ENCODE results near the gene FRRS1L.

The FRRS1L gene

DNA sequence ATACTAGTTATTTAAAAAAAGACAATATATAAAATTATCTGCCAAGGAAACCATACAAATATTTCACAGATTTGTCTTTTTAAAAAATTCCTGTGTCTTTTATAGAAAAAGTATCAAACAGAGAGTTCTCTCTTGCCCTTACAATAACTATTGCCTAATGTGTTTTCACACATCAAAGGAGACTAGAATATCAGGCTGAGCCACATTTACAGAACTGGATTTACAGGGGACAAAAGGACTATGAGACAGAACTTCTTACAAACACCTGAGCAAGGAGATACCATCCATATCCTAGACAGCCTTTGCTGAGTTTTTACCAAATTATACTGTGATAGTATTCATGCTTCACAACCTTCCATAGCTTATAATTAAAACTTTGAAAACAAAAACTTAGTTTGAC is 81.5 kb downstream of the FRRS1L start:
- Histone ChIP-seq H4K20me1 (ENCODE audit: insufficient read depth) (no peaks in the 10 kb centered on the region), H3K9ac (no peak overlapping the region), H3K27ac (no peak overlapping the region), H3K4me2 (no peak overlapping the region), H3K4me1 (ENCODE audit: low read depth, poor library complexity, severe bottlenecking) (no peaks in the 10 kb centered on the region), H3K4me3 (IDR thresholded peaks at IDR 0.05; ENCODE audit: insufficient read depth, low read depth, low read length) (no peak overlapping the region), H3K27me3 (ENCODE audit: insufficient read depth, low read depth) (no peaks in the 10 kb centered on the region), H3K79me2 (ENCODE audit: insufficient read depth, low read depth) (no peaks in the 10 kb centered on the region; the same call in 1 of the 2 replicates), H3K36me3 (ENCODE audit: insufficient read depth) (no peaks in the 10 kb centered on the region; the same call in 1 of the 2 replicates), H2AFZ (ENCODE audit: low read depth) (no peak overlapping the region)
- TF ChIP-seq, protein P1, sequence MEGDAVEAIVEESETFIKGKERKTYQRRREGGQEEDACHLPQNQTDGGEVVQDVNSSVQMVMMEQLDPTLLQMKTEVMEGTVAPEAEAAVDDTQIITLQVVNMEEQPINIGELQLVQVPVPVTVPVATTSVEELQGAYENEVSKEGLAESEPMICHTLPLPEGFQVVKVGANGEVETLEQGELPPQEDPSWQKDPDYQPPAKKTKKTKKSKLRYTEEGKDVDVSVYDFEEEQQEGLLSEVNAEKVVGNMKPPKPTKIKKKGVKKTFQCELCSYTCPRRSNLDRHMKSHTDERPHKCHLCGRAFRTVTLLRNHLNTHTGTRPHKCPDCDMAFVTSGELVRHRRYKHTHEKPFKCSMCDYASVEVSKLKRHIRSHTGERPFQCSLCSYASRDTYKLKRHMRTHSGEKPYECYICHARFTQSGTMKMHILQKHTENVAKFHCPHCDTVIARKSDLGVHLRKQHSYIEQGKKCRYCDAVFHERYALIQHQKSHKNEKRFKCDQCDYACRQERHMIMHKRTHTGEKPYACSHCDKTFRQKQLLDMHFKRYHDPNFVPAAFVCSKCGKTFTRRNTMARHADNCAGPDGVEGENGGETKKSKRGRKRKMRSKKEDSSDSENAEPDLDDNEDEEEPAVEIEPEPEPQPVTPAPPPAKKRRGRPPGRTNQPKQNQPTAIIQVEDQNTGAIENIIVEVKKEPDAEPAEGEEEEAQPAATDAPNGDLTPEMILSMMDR (conservative IDR thresholded peaks at IDR 0.05; ENCODE audit: low read depth, low read length) = no peak

DNA sequence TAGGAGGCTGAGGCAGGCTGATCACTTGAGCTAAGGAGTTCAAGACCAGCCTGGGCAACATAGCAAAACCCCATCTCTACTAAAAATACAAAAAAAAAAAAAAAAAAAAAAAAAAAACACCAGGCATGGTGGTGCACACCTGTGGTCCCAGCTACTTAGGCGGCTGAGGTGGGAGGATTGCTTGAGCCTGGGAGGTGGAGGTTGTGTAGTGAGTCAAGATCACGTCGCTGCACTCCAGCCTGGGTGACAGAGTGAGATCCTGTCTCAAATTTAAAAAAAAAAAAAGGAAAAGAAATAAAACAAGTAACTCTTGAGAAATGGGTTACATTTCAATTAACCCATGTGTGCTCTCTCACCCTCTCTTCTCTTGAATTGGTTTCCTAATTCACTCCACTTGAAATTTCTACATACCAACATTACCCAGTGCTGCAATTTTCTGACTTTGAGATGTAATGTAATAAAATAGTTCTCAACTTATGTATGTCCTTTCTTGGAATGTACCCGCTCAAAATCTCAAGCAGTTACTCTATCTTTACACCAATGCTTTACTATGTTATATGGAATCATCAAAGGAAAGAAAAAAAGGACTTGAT is 83.1 kb downstream of the FRRS1L start:
- no peak overlapping the region for H2AFZ ChIP-seq (ENCODE audit: low read depth)
- no peak overlapping the region for H3K27ac ChIP-seq
- H3K9ac ChIP-seq = no peak overlapping the region
- no peaks in the 10 kb centered on the region for H3K4me1 ChIP-seq (ENCODE audit: low read depth, poor library complexity, severe bottlenecking)
- no peaks in the 10 kb centered on the region for H3K79me2 ChIP-seq (ENCODE audit: insufficient read depth, low read depth)
- no peak overlapping the region for H3K4me2 ChIP-seq
- no peak overlapping the region for H3K4me3 ChIP-seq (IDR thresholded peaks at IDR 0.05; ENCODE audit: insufficient read depth, low read depth, low read length)
- no peaks in the 10 kb centered on the region for H3K27me3 ChIP-seq (ENCODE audit: insufficient read depth, low read depth)
- no peaks in the 10 kb centered on the region for H3K36me3 ChIP-seq (ENCODE audit: insufficient read depth)
- no peaks in the 10 kb centered on the region for H4K20me1 ChIP-seq (ENCODE audit: insufficient read depth)
- TF ChIP-seq, protein P1 (conservative IDR thresholded peaks at IDR 0.05; ENCODE audit: low read depth, low read length) = no peak

DNA sequence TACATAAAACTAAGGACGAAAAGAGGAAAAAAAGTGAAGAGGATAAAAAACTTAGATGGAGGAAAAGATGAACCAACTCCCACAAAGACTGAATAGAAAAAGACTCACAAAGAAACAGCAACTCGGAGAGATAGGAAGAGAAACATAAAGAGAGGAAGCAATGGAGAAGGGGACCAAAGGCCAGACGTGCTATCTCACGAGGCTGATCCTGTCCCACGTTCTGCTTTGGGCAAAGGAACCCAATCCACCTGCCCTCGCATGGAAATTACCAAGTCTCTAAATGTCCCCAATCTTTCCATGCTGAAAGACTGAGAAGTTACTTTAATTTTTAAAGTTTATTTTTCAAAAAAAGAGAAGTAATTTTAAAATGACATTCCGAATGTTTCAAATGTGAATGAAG is 83.9 kb downstream of the FRRS1L start:
- Histone ChIP-seq H3K9ac (no peak overlapping the region), H3K36me3 (ENCODE audit: insufficient read depth) (no peaks in the 10 kb centered on the region), H3K79me2 (ENCODE audit: insufficient read depth, low read depth) (no peaks in the 10 kb centered on the region), H3K27me3 (ENCODE audit: insufficient read depth, low read depth) (no peaks in the 10 kb centered on the region), H3K27ac (no peak overlapping the region), H3K4me1 (ENCODE audit: low read depth, poor library complexity, severe bottlenecking) (no peaks in the 10 kb centered on the region), H4K20me1 (ENCODE audit: insufficient read depth) (no peaks in the 10 kb centered on the region), H3K4me2 (no peak overlapping the region), H2AFZ (ENCODE audit: low read depth) (no peak overlapping the region), H3K4me3 (IDR thresholded peaks at IDR 0.05; ENCODE audit: insufficient read depth, low read depth, low read length) (no peak overlapping the region)
- TF ChIP-seq, protein P1 (conservative IDR thresholded peaks at IDR 0.05; ENCODE audit: low read depth, low read length) = no peak

DNA sequence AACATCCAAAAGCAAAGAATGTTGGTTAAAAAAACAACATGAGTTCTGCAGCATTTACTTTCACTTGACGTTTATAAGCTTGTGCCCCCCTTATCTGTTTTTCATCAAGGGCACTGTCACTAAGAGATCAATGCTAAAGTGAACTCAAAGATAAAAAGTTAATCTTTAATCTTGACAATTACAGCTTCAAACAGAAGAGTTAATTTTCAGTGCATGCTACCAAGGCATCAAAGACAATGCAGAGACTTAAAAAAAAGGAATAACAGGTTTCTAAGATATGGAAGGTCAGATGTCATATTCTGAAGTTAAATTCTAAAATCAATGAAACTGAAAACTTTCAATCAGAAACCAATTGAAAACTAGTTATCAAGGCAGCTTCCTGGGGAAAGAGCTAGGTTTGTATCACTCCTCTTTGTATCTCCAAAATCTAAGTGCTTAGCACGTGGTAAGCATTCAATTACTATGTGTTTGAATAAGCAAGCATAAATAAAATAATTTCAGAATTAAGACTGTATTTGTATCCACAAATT is 84.9 kb downstream of the FRRS1L start:
- Histone ChIP-seq H3K4me1 (ENCODE audit: low read depth, poor library complexity, severe bottlenecking) (no peaks in the 10 kb centered on the region), H3K27ac (no peak overlapping the region), H3K27me3 (ENCODE audit: insufficient read depth, low read depth) (no peaks in the 10 kb centered on the region), H3K4me2 (no peak overlapping the region), H3K4me3 (IDR thresholded peaks at IDR 0.05; ENCODE audit: insufficient read depth, low read depth, low read length) (no peak overlapping the region), H2AFZ (ENCODE audit: low read depth) (no peak overlapping the region), H4K20me1 (ENCODE audit: insufficient read depth) (no peaks in the 10 kb centered on the region), H3K79me2 (ENCODE audit: insufficient read depth, low read depth) (no peaks in the 10 kb centered on the region), H3K9ac (no peak overlapping the region), H3K36me3 (ENCODE audit: insufficient read depth) (no peaks in the 10 kb centered on the region)
- TF ChIP-seq, protein P1 (conservative IDR thresholded peaks at IDR 0.05; ENCODE audit: low read depth, low read length) = no peak

Measured in KMS-11 (cell line).